Skeletal muscle satellite cell (primary cell): ENCODE results near the gene THOC5.
"Not testable (repeated sequence)": the region's sequence is repeated elsewhere in the genome, so short reads cannot be mapped to it uniquely, and the experiment has no call there.

ENCODE experiments used
- H3K27me3 ChIP-seq: 2 replicates; pipeline ENCODE4 v1.7.0; 2013; ENCODE audit warnings: low read length; ENCODE audit not compliant: control insufficient read depth, insufficient read depth
- H3K36me3 ChIP-seq: 2 replicates; pipeline ENCODE4 v1.7.0; 2013; ENCODE audit warnings: mild to moderate bottlenecking, control low read depth, low read length; ENCODE audit not compliant: insufficient read depth
- H3K4me1 ChIP-seq: 2 replicates; pipeline ENCODE4 v1.7.0; 2013; ENCODE audit warnings: low read length; ENCODE audit not compliant: control insufficient read depth, insufficient read depth
- H3K4me2 ChIP-seq: 2 replicates; pipeline ENCODE4 v1.7.0; 2013; ENCODE audit warnings: mild to moderate bottlenecking, low read length
- H3K4me3 ChIP-seq: 2 replicates; pipeline ENCODE4 v1.7.0; 2013; ENCODE audit warnings: low read length
- H3K9ac ChIP-seq: 2 replicates; pipeline ENCODE4 v1.7.0; 2013; ENCODE audit warnings: mild to moderate bottlenecking, low read depth, low read length, moderate library complexity
- H3K9me3 ChIP-seq: replicated peaks from 2 replicates; pipeline ENCODE4 v1.7.0; 2013; ENCODE audit warnings: mild to moderate bottlenecking, control low read depth, low read length

Gene THOC5

DNA sequence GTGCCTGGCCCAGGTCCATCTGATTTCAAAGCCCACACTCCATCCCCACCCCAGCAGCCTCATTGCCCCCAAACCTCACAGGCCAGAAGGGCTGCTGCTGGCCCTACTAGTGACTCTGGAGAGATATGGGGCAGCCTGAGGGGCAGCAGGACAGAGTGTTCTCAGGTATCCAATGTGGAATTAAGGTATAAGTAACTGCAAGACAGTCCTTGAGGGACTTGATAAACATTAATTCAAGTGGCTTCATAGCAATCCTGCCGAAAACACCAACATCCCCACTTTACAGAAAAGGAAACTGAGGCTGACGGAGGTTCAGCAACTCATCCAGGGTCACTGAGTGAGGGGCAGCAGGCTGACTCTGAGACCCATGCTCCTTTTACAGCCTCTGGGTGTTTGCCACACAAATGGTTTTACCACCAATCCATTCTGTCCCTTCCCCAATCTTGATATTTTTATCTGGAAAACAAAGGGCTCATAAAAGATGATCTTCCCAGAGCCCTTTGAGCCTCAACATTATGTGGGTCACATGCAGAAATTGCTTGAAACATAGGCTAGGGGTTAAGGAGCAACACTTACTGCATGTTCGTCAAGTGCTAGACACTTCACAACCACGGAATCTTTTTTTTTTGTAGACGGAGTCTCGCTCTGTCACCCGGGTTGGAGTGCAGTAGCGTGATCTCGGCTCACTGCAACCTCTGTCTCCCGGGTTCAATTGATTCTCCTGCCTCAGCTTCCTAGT, 25.1 kb upstream of the THOC5 start:
- Histone ChIP-seq H3K4me1 (peaks cover 4% of the 10 kb centered on the region), H3K9ac (no peak overlapping the region), H3K4me3 (no peak overlapping the region), H3K4me2 (no peak overlapping the region), H3K27me3 (no peaks in the 10 kb centered on the region), H3K36me3 (no peaks in the 10 kb centered on the region), H3K9me3 (no peaks in the 10 kb centered on the region)

DNA sequence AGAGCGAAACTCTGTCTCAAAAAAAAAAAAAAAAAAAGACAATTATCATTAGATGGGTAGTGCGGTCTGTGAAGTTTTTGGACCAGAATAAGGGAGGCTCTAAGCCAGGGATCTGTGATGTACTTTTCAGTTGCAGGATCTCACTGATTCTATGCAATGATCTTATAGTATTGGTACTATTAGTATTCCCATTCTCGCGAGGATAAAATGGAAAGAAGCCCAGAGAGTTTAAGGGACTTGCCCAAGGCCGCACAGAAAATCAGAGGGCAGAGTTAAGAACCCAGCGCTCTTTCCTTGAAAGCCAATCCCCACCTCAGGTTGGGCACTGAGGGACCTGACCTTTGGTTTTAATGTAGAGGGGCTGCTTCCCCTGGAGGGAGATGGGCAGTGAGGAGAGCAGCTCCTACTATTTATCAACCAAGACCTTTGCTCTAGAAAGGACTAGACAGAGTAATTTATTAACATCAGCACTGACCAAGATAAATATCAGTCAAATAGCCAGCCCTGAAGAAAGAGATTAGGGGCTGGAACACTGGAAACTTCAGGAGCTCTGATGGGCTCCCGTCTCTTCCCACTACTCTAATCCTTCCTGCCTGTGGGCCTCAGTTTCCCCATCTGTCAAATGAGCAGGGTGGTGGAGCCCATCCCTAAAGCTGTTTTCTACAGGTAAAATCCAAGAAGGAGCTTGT, 21.3 kb upstream of the THOC5 start:
- Histone ChIP-seq H3K36me3 (no peaks in the 10 kb centered on the region), H3K4me1 (no peaks in the 10 kb centered on the region), H3K4me2 (no peak overlapping the region), H3K9ac (no peak overlapping the region), H3K9me3 (no peaks in the 10 kb centered on the region), H3K4me3 (no peak overlapping the region), H3K27me3 (no peaks in the 10 kb centered on the region)

DNA sequence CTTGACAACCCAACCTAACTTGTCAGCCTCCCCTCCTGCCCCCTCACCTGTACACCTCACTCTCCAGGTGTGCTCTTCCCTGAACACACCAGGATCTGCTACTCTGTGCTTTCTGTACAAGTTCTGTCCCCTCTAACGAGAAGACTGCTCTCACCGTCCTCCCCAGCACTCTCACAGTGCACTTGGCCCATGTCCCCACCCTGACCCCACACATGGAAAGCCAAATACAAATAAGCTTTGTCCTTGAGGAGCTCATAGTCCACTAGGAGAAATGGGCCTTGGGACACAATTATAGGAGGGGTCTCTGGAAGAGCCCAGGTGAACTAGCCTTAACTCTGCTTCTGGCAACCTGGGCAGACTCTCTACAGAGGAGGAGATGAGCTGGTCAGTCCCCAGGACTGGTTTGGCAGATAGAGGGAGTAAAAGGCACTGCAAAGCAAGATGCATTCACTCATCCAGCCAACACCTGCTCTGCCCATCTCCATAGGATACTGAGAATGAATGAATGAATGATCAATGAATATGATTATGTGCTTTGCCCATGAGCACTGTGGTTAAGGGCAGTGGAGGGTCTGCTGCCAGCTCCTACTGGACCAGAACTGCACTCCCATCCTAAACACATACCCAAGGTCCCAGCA, 17.5 kb upstream of the THOC5 start:
- Histone ChIP-seq H3K4me2 (no peak overlapping the region), H3K9ac (no peak overlapping the region), H3K9me3 (no peaks in the 10 kb centered on the region), H3K27me3 (no peaks in the 10 kb centered on the region), H3K4me3 (no peak overlapping the region), H3K36me3 (no peaks in the 10 kb centered on the region), H3K4me1 (no peaks in the 10 kb centered on the region)

DNA sequence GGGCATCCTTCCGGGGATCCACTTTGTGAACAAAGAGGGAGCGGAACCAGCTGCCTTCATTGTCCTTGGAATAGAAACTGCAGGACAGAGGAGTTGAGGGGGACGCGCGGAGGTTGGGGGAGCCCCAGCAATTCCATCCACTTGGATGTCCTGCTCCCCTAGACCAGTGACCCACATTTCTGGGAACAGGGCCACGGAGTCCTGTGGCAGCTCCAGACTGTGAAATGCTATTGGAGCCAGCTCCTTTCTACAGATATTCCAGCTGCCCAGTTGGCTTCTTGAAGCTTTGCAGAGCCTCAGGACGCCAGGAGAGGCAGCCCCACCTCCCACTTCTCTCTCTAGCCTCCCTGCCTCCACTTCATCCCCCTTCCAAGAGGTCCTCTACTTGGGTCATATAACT, 16.9 kb upstream of the THOC5 start:
- H3K27me3 ChIP-seq, result no peaks in the 10 kb centered on the region
- no peak overlapping the region for H3K9ac ChIP-seq
- no peaks in the 10 kb centered on the region for H3K9me3 ChIP-seq
- no peaks in the 10 kb centered on the region for H3K4me1 ChIP-seq
- H3K4me2 ChIP-seq, result no peak overlapping the region
- no peak overlapping the region for H3K4me3 ChIP-seq
- no peaks in the 10 kb centered on the region for H3K36me3 ChIP-seq

GRCh38 chr22:29569011-29569678, 15.6 kb upstream of the THOC5 start:
- H3K4me2 ChIP-seq, result no peak overlapping the region
- H3K27me3 ChIP-seq, result no peaks in the 10 kb centered on the region
- no peak overlapping the region for H3K9ac ChIP-seq
- no peaks in the 10 kb centered on the region for H3K9me3 ChIP-seq
- H3K4me3 ChIP-seq, result no peak overlapping the region
- no peaks in the 10 kb centered on the region for H3K4me1 ChIP-seq
- H3K36me3 ChIP-seq, result no peaks in the 10 kb centered on the region

- no peaks in the 10 kb centered on the region for H3K27me3 ChIP-seq
- no peaks in the 10 kb centered on the region for H3K4me1 ChIP-seq
- H3K9ac ChIP-seq, result no peak overlapping the region
- no peak overlapping the region for H3K4me3 ChIP-seq
- no peaks in the 10 kb centered on the region for H3K9me3 ChIP-seq
- H3K36me3 ChIP-seq, result no peaks in the 10 kb centered on the region
- no peak overlapping the region for H3K4me2 ChIP-seq
Measured at GRCh38 chr22:29567338-29567737, 13.8 kb upstream of the THOC5 start.

GRCh38 chr22:29566513-29566912, 13.0 kb upstream of the THOC5 start:
- not testable (repeated sequence) for H3K9me3 ChIP-seq, H3K27me3 ChIP-seq, H3K9ac ChIP-seq, H3K4me3 ChIP-seq, H3K4me2 ChIP-seq, H3K4me1 ChIP-seq, H3K36me3 ChIP-seq

DNA sequence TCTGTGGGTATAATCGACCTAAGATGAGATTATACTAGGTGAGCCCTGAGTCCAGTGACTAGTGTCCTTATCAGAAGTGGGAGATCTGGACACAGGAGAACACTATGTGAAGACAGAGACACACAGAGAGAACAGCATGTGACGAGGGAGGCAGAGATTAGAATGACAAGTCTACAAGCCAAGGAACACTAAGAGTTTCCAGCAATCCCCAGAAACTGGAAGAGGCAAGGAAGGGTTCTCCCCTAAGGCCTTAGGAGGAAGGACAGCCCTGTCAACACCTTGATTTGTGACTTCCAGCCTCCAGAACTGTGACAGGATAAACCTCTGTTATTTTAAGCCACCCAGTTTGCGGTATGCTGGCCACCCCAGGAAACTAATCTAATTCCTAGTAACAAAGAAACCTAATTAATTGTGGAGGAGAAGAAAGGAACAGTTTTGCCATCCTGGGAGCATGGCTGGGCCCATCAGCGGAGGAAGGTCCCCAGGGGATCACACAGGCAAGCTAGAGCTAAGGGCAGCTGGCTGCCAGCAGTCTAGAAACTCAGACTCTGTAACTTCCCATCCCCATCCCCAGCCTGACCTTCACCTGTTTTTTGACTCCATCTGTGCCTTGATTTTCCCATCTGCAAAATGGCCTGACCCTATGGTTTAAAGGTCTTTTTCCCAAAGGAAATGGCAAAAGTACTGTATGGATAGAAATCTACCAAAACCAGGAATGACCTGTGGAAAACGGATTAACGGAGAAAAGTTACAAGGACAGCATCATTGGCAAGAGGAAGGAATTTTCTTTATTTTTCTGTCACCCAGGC, 10.3 kb upstream of the THOC5 start:
- H3K9ac ChIP-seq, result no peak overlapping the region
- H3K4me3 ChIP-seq, result no peak overlapping the region
- no peaks in the 10 kb centered on the region for H3K4me1 ChIP-seq
- peaks cover 12% of the 10 kb centered on the region for H3K36me3 ChIP-seq
- H3K27me3 ChIP-seq, result no peaks in the 10 kb centered on the region
- H3K4me2 ChIP-seq, result no peak overlapping the region
- H3K9me3 ChIP-seq, result no peaks in the 10 kb centered on the region

DNA sequence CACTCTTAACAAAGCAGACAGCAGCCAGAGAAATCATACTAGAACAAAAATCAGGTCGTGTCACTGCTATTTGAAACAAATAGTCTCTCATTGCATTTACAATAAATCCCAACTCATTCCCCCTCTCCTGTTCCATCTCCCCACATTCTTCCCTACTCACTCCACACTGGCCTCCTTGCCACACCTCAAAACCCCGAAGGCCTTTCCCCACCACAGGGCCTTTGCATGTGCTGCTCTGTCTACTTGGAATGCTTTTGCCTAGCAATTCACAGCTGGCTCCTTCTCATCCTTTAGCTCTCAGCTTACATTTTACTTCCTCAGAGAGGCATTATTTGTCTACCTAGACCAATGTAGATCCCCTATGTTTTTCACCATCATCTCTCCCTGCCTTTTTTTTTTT, 6.3 kb upstream of the THOC5 start:
- H3K27me3 ChIP-seq, result no peaks in the 10 kb centered on the region
- no peaks in the 10 kb centered on the region for H3K4me1 ChIP-seq
- H3K9me3 ChIP-seq, result no peaks in the 10 kb centered on the region
- H3K4me2 ChIP-seq, result no peak overlapping the region
- H3K9ac ChIP-seq, result no peak overlapping the region
- no peak overlapping the region for H3K4me3 ChIP-seq
- H3K36me3 ChIP-seq, result peaks cover 29% of the 10 kb centered on the region

DNA sequence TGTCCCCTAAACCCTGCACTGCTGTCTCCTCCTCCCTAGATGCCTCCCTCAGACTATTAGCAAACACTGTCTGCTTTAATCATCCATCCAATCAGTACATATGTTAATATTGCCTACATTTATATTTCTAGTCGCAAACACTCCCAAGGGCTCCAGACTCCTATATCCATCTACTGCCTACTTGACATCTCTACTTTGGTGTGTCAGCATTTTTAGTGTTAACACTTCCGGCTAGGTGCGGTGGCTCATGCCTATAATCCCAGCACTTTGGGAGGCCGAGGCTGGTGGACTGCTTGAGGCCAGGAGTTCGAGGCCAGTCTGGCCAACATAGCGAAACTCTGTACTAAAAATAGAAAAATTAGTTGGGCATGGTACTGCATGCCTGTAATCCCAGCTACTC, 5.5 kb upstream of the THOC5 start:
- peaks cover 29% of the 10 kb centered on the region for H3K36me3 ChIP-seq

More for the DNA sequence above, 5.5 kb upstream of the THOC5 start:
- H3K9me3 ChIP-seq, result no peaks in the 10 kb centered on the region
- no peak overlapping the region for H3K4me2 ChIP-seq
- H3K4me3 ChIP-seq, result no peak overlapping the region
- H3K4me1 ChIP-seq, result peaks cover 8% of the 10 kb centered on the region
- H3K27me3 ChIP-seq, result no peaks in the 10 kb centered on the region
- no peak overlapping the region for H3K9ac ChIP-seq
